Mesodermal cell (in vitro differentiated cells): ENCODE data around the gene SHB.

ENCODE experiments used
- H3K27ac ChIP-seq: 2 replicates; pipeline ENCODE4 v1.7.0; 2013; ENCODE audit warnings: mild to moderate bottlenecking, low read depth, low read length, moderate library complexity; ENCODE audit not compliant: severe bottlenecking
- H3K36me3 ChIP-seq: 2 replicates; pipeline ENCODE4 v1.7.1; 2013; ENCODE audit warnings: mild to moderate bottlenecking, low read length, moderate library complexity; ENCODE audit not compliant: control insufficient read depth, insufficient read depth
- H3K4me1 ChIP-seq: one replicate; pipeline ENCODE4 v1.7.1; 2013; ENCODE audit warnings: mild to moderate bottlenecking, low read length; ENCODE audit not compliant: insufficient read depth, control insufficient read depth, poor library complexity, severe bottlenecking
- H3K4me3 ChIP-seq: 2 replicates; pipeline ENCODE4 v1.7.0; 2013; ENCODE audit warnings: low read length, control low read depth, mild to moderate bottlenecking; ENCODE audit not compliant: insufficient read depth, poor library complexity, severe bottlenecking; ENCODE audit errors: extremely low read depth
- H3K9me3 ChIP-seq: 2 replicates; pipeline ENCODE4 v1.7.1; 2013; ENCODE audit warnings: mild to moderate bottlenecking, low read length, moderate library complexity; ENCODE audit not compliant: control insufficient read depth
- WGBS, 2 experiments: methylation state at CpG; one replicate each; pipeline ENCODE4 v1.1.5; 2013; ENCODE audit warnings: missing lambda C conversion rate in 2 of 2; ENCODE audit not compliant: insufficient coverage in 2 of 2; 5-methylcytosine and 5-hydroxymethylcytosine counted together

SHB gene

DNA sequence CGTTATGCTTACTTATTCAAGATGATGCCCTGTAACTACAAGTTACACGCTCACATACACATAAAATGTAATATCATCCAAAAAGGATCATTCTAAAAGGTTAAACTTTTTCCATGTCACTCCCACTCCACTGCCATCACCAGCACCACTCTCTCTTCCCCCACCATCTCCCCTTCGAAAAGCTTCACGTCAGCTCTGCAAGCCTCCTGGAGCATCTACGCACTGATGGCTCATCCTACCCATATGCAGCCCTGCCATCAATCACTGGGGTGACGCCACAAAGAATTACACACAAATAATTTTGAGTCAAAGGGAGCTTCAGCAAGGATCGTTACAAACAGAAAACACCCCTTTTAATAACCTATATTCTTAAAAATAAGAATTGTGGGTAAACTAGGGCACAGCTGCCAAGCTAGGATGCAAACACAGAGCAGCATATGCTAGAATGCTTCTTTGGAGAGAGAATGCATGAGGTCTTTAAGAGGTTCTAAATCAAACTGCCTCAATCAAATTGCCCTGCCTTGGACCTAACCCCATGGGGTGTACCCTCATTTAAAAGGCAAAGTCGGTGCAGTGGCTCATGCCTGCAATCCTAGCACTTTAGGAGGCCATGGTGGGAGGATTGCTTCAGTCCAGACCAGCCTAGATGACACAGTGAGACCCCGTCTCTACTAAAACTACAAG lies 56.1 kb downstream of the SHB start:
- no peaks in the 10 kb centered on the region for H3K9me3 ChIP-seq
- no peak overlapping the region for H3K4me3 ChIP-seq
- H3K27ac ChIP-seq = no peak overlapping the region
- 83 to 87% methylated on average over 7 of the region's 9 CpGs for WGBS, 2 experiments
- peaks cover 59% of the 10 kb centered on the region for H3K4me1 ChIP-seq
- H3K36me3 ChIP-seq = peaks cover 51% of the 10 kb centered on the region

DNA sequence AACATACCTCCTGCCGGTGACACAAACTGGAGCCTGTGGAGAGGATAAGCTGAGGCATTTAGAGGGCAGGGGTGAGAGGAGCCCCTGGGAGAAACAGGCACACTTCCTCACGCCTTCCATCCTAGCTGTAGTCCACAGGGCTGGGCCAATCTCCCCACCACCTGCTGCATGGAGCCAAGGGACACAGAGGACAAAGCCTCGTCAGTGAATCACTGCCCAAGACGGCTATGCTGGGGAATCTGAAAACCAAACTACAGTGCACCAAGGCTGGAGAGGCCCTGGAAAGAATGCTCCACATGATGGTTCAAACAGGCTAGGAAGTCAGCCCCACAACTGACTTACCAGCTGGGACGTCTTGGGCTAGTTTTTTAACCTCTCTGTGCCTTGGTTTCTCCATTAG lies 57.0 kb downstream of the SHB start:
- WGBS, 2 experiments = 88 to 92% methylated on average over 4 to 5 of the region's 5 CpGs
- H3K27ac ChIP-seq = no peak overlapping the region
- H3K9me3 ChIP-seq = no peaks in the 10 kb centered on the region
- no peak overlapping the region for H3K4me3 ChIP-seq
- H3K4me1 ChIP-seq = peaks cover 57% of the 10 kb centered on the region
- peaks cover 51% of the 10 kb centered on the region for H3K36me3 ChIP-seq

DNA sequence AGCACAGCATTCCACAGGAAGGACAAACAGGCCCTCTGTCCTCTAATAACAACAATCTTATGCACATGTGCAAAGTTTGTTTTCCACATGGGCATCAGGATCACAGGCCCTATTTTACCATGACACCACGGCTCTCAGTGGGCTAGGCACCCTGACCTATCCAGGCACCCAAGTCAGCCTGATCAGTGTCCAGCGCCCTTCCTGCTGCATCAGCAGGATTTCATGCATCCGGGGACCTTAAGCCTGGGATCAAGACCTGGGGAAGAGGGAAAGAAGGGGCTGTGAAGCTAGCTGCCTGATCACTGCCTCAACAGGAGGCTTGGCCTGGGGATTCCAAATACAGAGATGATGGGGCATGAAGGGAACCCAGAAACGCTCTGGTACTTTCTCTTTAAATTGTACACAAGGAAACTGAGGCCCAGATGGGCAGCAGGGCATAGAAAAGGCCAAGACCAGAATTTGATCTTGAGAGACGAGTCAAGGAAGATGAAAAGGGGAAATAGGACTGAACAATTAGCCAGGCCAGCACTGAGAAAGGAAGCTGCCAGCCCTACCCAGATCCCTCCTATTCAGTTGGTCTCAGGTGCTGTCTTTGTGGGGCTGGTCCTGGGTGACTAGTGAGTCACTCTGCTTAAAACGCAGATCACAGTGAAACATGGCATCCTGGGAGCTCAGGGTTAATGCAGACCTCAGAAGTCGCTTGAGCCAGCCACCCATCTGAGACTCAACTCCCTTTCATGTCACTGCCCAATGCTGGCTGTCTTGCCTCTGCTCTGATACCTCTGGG lies 57.9 kb downstream of the SHB start:
- WGBS, 2 experiments = 92 to 97% methylated on average over 7 of the region's 7 CpGs
- Histone ChIP-seq H3K4me3 (no peak overlapping the region), H3K9me3 (no peaks in the 10 kb centered on the region), H3K4me1 (peaks cover 51% of the 10 kb centered on the region), H3K27ac (no peak overlapping the region), H3K36me3 (peaks cover 56% of the 10 kb centered on the region)

GRCh38 chr9:38009990-38010389 lies 59.0 kb downstream of the SHB start:
- Histone ChIP-seq H3K4me1 (peaks cover 46% of the 10 kb centered on the region), H3K4me3 (no peak overlapping the region), H3K9me3 (no peaks in the 10 kb centered on the region), H3K27ac (no peak overlapping the region), H3K36me3 (peaks cover 52% of the 10 kb centered on the region)
- 83 to 86% methylated on average over 1 to 3 of the region's 4 CpGs for WGBS, 2 experiments

DNA sequence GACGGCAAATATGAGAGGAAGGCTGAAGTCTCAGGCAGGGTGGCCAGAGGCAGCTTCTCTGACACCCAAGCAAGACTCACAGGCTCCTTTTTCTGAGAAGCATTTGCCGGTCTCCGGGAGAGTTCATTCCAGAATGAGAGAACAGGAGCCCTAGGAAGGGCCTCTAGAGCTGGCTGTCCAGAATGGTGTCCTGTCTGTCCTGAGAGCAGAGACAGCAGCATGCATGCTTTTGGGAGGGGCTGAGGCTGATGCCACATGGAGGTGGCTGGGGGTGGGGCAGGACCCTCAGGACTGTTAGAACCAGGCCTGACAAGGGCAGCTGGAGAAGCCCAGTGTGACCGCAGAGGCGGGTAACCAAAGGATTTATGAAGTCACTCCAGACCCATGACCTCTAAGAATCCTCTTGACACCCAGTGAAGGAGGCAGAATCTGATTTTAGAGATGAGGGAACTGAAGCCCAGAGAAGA lies 60.0 kb downstream of the SHB start:
- Histone ChIP-seq H3K4me3 (no peak overlapping the region), H3K27ac (peak overlapping the region; percentile 87), H3K9me3 (no peaks in the 10 kb centered on the region), H3K36me3 (peaks cover 51% of the 10 kb centered on the region), H3K4me1 (peaks cover 48% of the 10 kb centered on the region)
- WGBS, 2 experiments = 90% methylated on average over 3 of the region's 5 CpGs; no CpG with 5 or more reads in 1 of the 2 experiments

- no peak overlapping the region for H3K4me3 ChIP-seq
- H3K9me3 ChIP-seq = no peaks in the 10 kb centered on the region
- 42 to 49% methylated on average over 5 to 7 of the region's 10 CpGs for WGBS, 2 experiments
- peak overlapping the region; percentile 87 for H3K27ac ChIP-seq
- H3K36me3 ChIP-seq = peaks cover 53% of the 10 kb centered on the region
- peaks cover 48% of the 10 kb centered on the region for H3K4me1 ChIP-seq
Observed at GRCh38 chr9:38008168-38009034, 60.6 kb downstream of the SHB start.

DNA sequence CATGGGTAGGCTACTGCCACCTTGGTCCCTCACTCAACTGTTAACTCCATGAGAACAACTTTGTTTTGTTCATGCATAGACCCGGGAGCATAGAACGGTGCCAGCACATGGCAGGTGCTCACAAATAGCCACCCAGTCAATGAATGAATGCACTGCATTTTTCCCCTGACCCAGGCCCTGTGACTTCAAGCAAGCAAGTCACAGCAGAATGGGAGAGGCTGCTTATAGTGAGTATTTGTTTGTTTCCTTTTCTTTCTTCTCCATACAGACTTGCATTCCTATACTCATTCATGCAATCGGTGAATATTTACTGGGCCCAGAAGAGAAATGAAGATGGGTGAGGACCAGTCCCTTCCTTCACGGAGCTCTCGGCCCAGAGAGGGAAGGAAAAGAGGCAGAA lies 62.0 kb downstream of the SHB start:
- Histone ChIP-seq H3K27ac (no peak overlapping the region), H3K4me1 (peaks cover 48% of the 10 kb centered on the region), H3K9me3 (no peaks in the 10 kb centered on the region), H3K36me3 (peaks cover 48% of the 10 kb centered on the region), H3K4me3 (no peak overlapping the region)
- 92 to 97% methylated on average over 4 of the region's 5 CpGs for WGBS, 2 experiments

DNA sequence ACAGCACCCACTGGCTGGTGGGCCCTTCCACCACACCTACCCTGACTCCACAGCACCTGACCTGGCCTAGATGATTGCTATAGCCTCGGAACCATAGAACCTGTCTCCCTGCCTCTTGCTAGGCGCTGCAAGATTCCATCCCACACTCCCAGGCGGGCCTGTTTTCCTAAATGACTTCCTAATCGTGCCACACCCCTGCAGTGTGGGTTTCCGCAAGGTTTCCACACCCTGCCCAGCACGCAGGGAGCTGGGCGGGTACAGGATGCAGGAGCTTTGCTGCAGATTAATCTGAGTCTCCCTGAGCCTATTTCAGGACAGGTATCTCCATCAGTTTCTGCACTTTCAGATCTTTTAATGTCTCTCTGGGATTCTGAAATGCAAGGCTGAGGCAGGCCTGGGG lies 62.9 kb downstream of the SHB start:
- Histone ChIP-seq H3K9me3 (no peaks in the 10 kb centered on the region), H3K4me3 (no peak overlapping the region), H3K4me1 (peaks cover 45% of the 10 kb centered on the region), H3K27ac (no peak overlapping the region), H3K36me3 (peaks cover 49% of the 10 kb centered on the region)
- WGBS, 2 experiments = 93 to 98% methylated on average over 7 of the region's 7 CpGs

DNA sequence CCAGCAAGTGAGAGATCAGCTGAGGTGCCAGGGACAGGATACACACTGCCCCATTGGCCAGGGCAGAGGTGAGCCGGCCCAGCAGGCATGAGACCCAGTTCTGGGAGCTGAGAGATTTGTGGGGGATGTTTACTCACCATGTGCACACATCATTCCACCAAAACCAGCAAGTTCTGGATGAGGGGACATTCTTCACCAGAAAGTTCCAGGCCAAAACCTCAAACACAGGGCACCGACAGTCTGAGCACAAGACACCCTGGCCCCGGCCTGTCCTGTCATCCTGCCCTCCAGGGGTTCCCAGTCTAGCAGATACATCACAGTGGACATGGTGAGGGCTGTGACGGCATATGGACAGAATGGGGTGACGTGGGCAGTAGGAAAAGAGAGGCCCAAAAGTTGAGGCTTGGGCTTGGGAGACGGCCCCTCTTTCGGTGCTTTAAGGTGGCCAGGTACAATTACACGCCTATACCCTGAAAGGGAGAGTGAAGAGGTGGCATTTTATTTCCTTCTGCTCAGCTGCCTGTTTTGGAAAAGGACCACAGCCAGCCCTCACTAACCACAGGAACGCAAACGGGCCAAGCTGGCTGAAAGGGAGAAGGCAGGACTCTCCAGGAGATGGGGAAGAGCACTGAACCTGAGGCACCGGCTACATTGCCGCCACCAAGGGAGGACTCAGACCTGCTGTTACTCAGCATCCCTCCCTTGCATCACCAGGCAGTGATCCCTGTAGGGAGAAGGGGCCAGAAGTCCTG lies 64.0 kb downstream of the SHB start:
- Histone ChIP-seq H3K9me3 (no peaks in the 10 kb centered on the region), H3K36me3 (peaks cover 40% of the 10 kb centered on the region), H3K4me1 (peaks cover 47% of the 10 kb centered on the region), H3K27ac (no peak overlapping the region), H3K4me3 (no peak overlapping the region)
- 94% methylated on average over 8 to 12 of the region's 12 CpGs for WGBS, 2 experiments
